ENCODE results near the gene PLEKHG5.
A peak's percentile ranks its signal among the peaks of the same experiment; 100 is the strongest.

DNA sequence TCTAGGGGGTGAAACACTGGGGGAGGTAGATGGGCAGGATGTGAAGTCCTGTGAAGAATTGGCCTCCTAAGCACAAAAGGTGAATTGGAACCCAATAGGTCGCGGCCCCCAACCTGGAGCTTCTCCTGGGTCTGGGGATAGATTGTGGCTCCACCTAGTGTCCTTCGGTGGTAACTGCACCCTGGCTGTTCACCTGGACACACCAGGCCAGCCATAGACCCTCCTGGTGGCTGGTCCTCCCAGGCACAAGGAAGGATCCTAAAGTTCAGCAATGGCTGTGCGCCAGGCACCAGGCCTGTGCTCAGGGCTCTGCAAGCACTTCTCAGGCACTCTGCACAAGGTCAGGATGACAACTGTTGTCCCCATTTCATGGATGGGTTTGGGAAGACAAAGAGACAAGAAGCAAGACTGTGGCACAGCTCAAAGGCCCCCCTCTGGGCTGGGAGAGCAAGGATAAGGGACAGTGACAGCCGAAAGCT is 53.4 kb downstream of the PLEKHG5 start:
- TF ChIP-seq TAF1 (IDR thresholded peaks at IDR 0.05; ENCODE audit: low read depth) (no peak), EP300 (IDR thresholded peaks at IDR 0.05; ENCODE audit: borderline replicate concordance) (peak; percentile 34; the same call in 1 of the 2 replicates), CEBPB (IDR thresholded peaks at IDR 0.05) (no peak), MAX (IDR thresholded peaks at IDR 0.05) (peak; percentile 38; the same call in 1 of the 2 replicates), TCF12 (IDR thresholded peaks at IDR 0.05; ENCODE audit: low read depth) (0 out of 2 replicates have a peak, but pooled peaks have one; percentile 17)
